Sigmoid colon (tissue), 4 donors: ENCODE measurements around the gene ZBTB7B.

Experiments
- EP300 ChIP-seq, 4 donors: sonication (generic); formaldehyde crosslinking; IDR thresholded peaks; one replicate each; pipeline ENCODE4 v1.6.1; 2017; ENCODE audit warnings: antibody characterized with exemption in 4 of 4
- POLR2A ChIP-seq, 2 donors: fragments of 450-650 bp; IDR thresholded peaks; one replicate each; pipeline ENCODE4 v1.6.1; 2016; ENCODE audit warnings: antibody characterized with exemption in 2 of 2, mild to moderate bottlenecking in 2 of 2, moderate library complexity in 2 of 2
- TF ChIP-seq, protein P1 (sequence below), 4 experiments: fragments of 450-650 bp in 3 of 4; fragments of 200-600 bp in 1 of 4; IDR thresholded peaks; one replicate each; pipeline ENCODE4 v1.5.1; 2016 to 2019; ENCODE audit warnings: antibody characterized with exemption in 4 of 4, mild to moderate bottlenecking in 3 of 4, moderate library complexity in 2 of 4

DNA sequence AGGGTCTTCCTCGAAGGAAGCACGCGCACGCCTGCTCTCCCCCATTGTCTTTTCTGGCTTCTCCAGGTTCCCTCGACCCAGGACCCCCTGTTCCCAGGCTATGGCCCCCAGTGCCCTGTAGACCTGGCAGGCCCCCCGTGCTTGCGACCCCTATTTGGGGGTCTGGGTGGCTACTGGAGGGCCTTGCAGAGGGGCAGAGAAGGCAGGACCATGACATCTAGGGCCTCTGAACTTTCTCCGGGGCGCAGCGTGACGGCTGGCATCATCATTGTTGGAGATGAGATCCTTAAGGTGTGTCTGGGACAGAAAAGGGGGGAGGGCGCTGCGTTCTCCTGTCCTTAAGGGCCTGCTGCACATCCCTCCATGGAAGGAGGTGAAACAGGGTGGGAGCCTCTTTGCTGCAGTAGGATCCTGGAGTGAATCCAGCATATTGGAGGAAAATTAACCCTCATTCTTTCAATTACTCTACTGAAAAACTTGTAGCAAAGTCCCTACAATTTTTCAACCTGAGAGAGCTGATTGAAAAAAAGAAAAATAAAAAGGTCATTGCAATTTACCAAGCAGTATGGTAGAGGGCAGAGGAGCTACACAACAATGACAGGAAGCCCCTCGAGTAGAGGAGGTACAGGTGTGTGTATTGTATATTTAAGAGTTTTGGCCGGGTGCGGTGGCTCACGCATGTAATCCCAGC, 18.7 kb upstream of the ZBTB7B start:
- TF ChIP-seq, protein P1, sequence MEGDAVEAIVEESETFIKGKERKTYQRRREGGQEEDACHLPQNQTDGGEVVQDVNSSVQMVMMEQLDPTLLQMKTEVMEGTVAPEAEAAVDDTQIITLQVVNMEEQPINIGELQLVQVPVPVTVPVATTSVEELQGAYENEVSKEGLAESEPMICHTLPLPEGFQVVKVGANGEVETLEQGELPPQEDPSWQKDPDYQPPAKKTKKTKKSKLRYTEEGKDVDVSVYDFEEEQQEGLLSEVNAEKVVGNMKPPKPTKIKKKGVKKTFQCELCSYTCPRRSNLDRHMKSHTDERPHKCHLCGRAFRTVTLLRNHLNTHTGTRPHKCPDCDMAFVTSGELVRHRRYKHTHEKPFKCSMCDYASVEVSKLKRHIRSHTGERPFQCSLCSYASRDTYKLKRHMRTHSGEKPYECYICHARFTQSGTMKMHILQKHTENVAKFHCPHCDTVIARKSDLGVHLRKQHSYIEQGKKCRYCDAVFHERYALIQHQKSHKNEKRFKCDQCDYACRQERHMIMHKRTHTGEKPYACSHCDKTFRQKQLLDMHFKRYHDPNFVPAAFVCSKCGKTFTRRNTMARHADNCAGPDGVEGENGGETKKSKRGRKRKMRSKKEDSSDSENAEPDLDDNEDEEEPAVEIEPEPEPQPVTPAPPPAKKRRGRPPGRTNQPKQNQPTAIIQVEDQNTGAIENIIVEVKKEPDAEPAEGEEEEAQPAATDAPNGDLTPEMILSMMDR (IDR thresholded peaks at IDR 0.05): no peak
- TF ChIP-seq EP300 (IDR thresholded peaks at IDR 0.05): no peak
- no peak for TF ChIP-seq POLR2A (IDR thresholded peaks at IDR 0.05)
